Endothelial cell (in vitro differentiated cells): ENCODE data around the gene IL21R. TPM values are rescaled to one million over a fixed set of nuclear protein-coding genes. Genes with fewer than 3 reads are reported as not detected.
"Not testable (repeated sequence)": the region's sequence is repeated elsewhere in the genome, so short reads cannot be mapped to it uniquely, and the experiment has no call there.

ENCODE experiments used
- DNase-seq: peaks from one replicate; pipeline ENCODE4 v3.0.0; 2021; ENCODE audit warnings: low spot score
- H3K27ac Mint-ChIP-seq: one replicate; pipeline ENCODE4 v1.8.0; 2021; ENCODE audit warnings: mixed read lengths, inconsistent platforms; ENCODE audit not compliant: unreplicated experiment
- H3K27me3 Mint-ChIP-seq: one replicate; pipeline ENCODE4 v1.8.0; 2021; ENCODE audit warnings: mild to moderate bottlenecking, moderate library complexity, mixed read lengths, inconsistent platforms; ENCODE audit not compliant: unreplicated experiment
- H3K36me3 Mint-ChIP-seq: one replicate; pipeline ENCODE4 v1.8.0; 2021; ENCODE audit warnings: mild to moderate bottlenecking, low read depth, mixed read lengths, inconsistent platforms; ENCODE audit not compliant: unreplicated experiment
- H3K4me1 Mint-ChIP-seq: one replicate; pipeline ENCODE4 v1.8.0; 2021; ENCODE audit warnings: mild to moderate bottlenecking, mixed read lengths, inconsistent platforms; ENCODE audit not compliant: unreplicated experiment
- H3K4me3 Mint-ChIP-seq: one replicate; pipeline ENCODE4 v1.8.0; 2021; ENCODE audit warnings: mild to moderate bottlenecking, mixed read lengths, inconsistent platforms; ENCODE audit not compliant: unreplicated experiment
- H3K9me3 Mint-ChIP-seq: one replicate; pipeline ENCODE4 v1.8.0; 2021; ENCODE audit warnings: mixed read lengths, inconsistent platforms; ENCODE audit not compliant: unreplicated experiment
- total RNA-seq: library from RNA; stranded (reverse); fragmentation: NEBNext Ultra II Directional; extraction: Animal tissue kit (Norgen Biotek cat#: 25700); gene quantifications from one replicate; pipeline ENCODE4 v1.2.1, GENCODE V29; 2021; ENCODE audit not compliant: unreplicated experiment
- TF ChIP-seq, protein P1 (sequence below): fragments of 200-600 bp; sonication (generic); IDR thresholded peaks from one replicate; pipeline ENCODE4 v1.5.0; 2021; ENCODE audit warnings: antibody characterized with exemption; ENCODE audit not compliant: unreplicated experiment

The IL21R gene
- total RNA-seq, 1 donor from 2014 or later: not detected

- H3K36me3 Mint-ChIP-seq: no peaks in the 10 kb centered on the region
- TF ChIP-seq, protein P1, sequence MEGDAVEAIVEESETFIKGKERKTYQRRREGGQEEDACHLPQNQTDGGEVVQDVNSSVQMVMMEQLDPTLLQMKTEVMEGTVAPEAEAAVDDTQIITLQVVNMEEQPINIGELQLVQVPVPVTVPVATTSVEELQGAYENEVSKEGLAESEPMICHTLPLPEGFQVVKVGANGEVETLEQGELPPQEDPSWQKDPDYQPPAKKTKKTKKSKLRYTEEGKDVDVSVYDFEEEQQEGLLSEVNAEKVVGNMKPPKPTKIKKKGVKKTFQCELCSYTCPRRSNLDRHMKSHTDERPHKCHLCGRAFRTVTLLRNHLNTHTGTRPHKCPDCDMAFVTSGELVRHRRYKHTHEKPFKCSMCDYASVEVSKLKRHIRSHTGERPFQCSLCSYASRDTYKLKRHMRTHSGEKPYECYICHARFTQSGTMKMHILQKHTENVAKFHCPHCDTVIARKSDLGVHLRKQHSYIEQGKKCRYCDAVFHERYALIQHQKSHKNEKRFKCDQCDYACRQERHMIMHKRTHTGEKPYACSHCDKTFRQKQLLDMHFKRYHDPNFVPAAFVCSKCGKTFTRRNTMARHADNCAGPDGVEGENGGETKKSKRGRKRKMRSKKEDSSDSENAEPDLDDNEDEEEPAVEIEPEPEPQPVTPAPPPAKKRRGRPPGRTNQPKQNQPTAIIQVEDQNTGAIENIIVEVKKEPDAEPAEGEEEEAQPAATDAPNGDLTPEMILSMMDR: no peak
- no peak overlapping the region for H3K4me3 Mint-ChIP-seq
- no peaks in the 10 kb centered on the region for H3K4me1 Mint-ChIP-seq
- no peaks in the 10 kb centered on the region for H3K9me3 Mint-ChIP-seq
- no peak overlapping the region for H3K27ac Mint-ChIP-seq
- DNase-seq: no peak
- peaks cover 2% of the 10 kb centered on the region for H3K27me3 Mint-ChIP-seq
Measured at GRCh38 chr16:27392671-27393070, 9.3 kb upstream of the IL21R start.

DNA sequence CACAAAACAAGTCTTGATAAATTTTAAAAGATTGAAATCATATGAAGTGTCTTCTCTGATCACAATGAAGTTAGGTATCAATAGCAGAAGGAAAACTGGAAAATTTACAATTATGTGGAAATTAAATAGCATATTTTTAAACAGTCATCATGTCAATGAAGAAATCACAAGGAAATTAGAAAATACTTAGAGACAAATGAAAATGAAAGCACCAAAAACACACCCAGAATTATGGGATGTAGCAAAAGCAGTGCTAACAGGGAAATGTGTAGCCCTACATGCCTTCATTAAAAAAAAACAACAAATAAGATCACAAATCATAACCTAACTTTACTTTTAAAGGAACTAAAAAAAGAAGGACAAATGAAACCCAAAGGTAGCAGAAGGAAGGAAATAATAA, 7.5 kb upstream of the IL21R start:
- DNase-seq: no peak
- Mint-ChIP-seq H3K36me3 (no peaks in the 10 kb centered on the region), H3K27ac (no peak overlapping the region), H3K4me3 (no peak overlapping the region), H3K4me1 (no peaks in the 10 kb centered on the region), H3K27me3 (peaks cover 2% of the 10 kb centered on the region), H3K9me3 (no peaks in the 10 kb centered on the region)
- TF ChIP-seq, protein P1: no peak

GRCh38 chr16:27398341-27398893, 3.6 kb upstream of the IL21R start:
- not testable (repeated sequence) for H3K36me3 Mint-ChIP-seq, H3K4me3 Mint-ChIP-seq, H3K27me3 Mint-ChIP-seq, H3K9me3 Mint-ChIP-seq, DNase-seq, H3K27ac Mint-ChIP-seq, H3K4me1 Mint-ChIP-seq

- H3K27ac Mint-ChIP-seq: no peak overlapping the region
- no peaks in the 10 kb centered on the region for H3K4me1 Mint-ChIP-seq
- H3K4me3 Mint-ChIP-seq: no peak overlapping the region
- H3K9me3 Mint-ChIP-seq: no peaks in the 10 kb centered on the region
- TF ChIP-seq, protein P1: no peak
- no peak for DNase-seq
- H3K27me3 Mint-ChIP-seq: peaks cover 4% of the 10 kb centered on the region
- no peaks in the 10 kb centered on the region for H3K36me3 Mint-ChIP-seq
Measured at GRCh38 chr16:27398894-27399853, 2.8 kb upstream of the IL21R start.

- no peak overlapping the region for H3K27ac Mint-ChIP-seq
- TF ChIP-seq, protein P1: no peak
Measured at GRCh38 chr16:27399969-27400368, 2.0 kb upstream of the IL21R start.

More at GRCh38 chr16:27399969-27400368, 2.0 kb upstream of the IL21R start:
- H3K36me3 Mint-ChIP-seq: no peaks in the 10 kb centered on the region
- H3K4me3 Mint-ChIP-seq: no peak overlapping the region
- H3K9me3 Mint-ChIP-seq: no peaks in the 10 kb centered on the region
- peaks cover 4% of the 10 kb centered on the region for H3K27me3 Mint-ChIP-seq
- no peaks in the 10 kb centered on the region for H3K4me1 Mint-ChIP-seq
- DNase-seq: no peak
